HG03025 (cell line): Measurements from ENCODE around the gene PKN2.

Experiments used
- ATAC-seq: cut with Tn5 transposase; IDR thresholded peaks from one replicate; pipeline ENCODE4 v1.9.1; 2021; ENCODE audit warnings: mild to moderate bottlenecking, moderate library complexity; ENCODE audit not compliant: unreplicated experiment, low FRiP score

PKN2 gene

GRCh38 chr1:88730132-88730675, 46.1 kb downstream of the PKN2 start:
- ATAC-seq: no peak

GRCh38 chr1:88730995-88731394, 46.9 kb downstream of the PKN2 start:
- ATAC-seq: no peak

- ATAC-seq: no peak
These were observed 47.6 kb downstream of the PKN2 start for GRCh38 chr1:88731475-88732269.

GRCh38 chr1:88735382-88735781, 51.3 kb downstream of the PKN2 start:
- no peak for ATAC-seq

- no peak for ATAC-seq
These were observed 51.8 kb downstream of the PKN2 start for GRCh38 chr1:88735909-88736308.

- no peak for ATAC-seq
These were observed 52.7 kb downstream of the PKN2 start for GRCh38 chr1:88736633-88737248.

- no peak for ATAC-seq
These were observed 53.4 kb downstream of the PKN2 start for GRCh38 chr1:88737338-88737927.

- no peak for ATAC-seq
These were observed 56.7 kb downstream of the PKN2 start for GRCh38 chr1:88740784-88741183.

GRCh38 chr1:88741413-88741812, 57.3 kb downstream of the PKN2 start:
- no peak for ATAC-seq

GRCh38 chr1:88742531-88742930, 58.5 kb downstream of the PKN2 start:
- ATAC-seq: no peak

- ATAC-seq: no peak
These were observed 60.1 kb downstream of the PKN2 start for GRCh38 chr1:88744142-88744541.

- no peak for ATAC-seq
These were observed 62.8 kb downstream of the PKN2 start for GRCh38 chr1:88746916-88747315.

GRCh38 chr1:88751714-88752113, 67.6 kb downstream of the PKN2 start:
- ATAC-seq: no peak

GRCh38 chr1:88753506-88753905, 69.4 kb downstream of the PKN2 start:
- no peak for ATAC-seq

GRCh38 chr1:88763649-88764406, 79.8 kb downstream of the PKN2 start:
- ATAC-seq: no peak

GRCh38 chr1:88768187-88768586, 84.1 kb downstream of the PKN2 start:
- no peak for ATAC-seq

- ATAC-seq: no peak
These were observed 84.7 kb downstream of the PKN2 start for GRCh38 chr1:88768816-88769215.

- no peak for ATAC-seq
These were observed 89.6 kb downstream of the PKN2 start for GRCh38 chr1:88773540-88774150.

- ATAC-seq: no peak
These were observed 90.1 kb downstream of the PKN2 start for GRCh38 chr1:88774151-88774556.

GRCh38 chr1:88777604-88778149, 93.6 kb downstream of the PKN2 start:
- no peak for ATAC-seq
